Hematopoietic multipotent progenitor cell treated with erythropoietin and hydrocortisone succinate and interleukin-3 and kit ligand, for 8 days (in vitro differentiated cells): ENCODE data around the gene CTNND1.

Source experiments
- DNase-seq: peaks from one replicate; pipeline ENCODE4 v3.0.0-alpha.2; 2015

CTNND1 gene

GRCh38 chr11:57764566-57764965, 3.0 kb downstream of the CTNND1 start:
- DNase-seq: no peak

GRCh38 chr11:57764972-57765371, 3.4 kb downstream of the CTNND1 start:
- peak; percentile 74 for DNase-seq

GRCh38 chr11:57770793-57771192, 9.2 kb downstream of the CTNND1 start:
- DNase-seq: no peak

- no peak for DNase-seq
These were observed 9.8 kb downstream of the CTNND1 start for GRCh38 chr11:57771365-57771764.

GRCh38 chr11:57772562-57772961, 11.0 kb downstream of the CTNND1 start:
- no peak for DNase-seq

- no peak for DNase-seq
These were observed 11.5 kb downstream of the CTNND1 start for GRCh38 chr11:57773026-57773598.

GRCh38 chr11:57775491-57775890, 13.9 kb downstream of the CTNND1 start:
- DNase-seq: no peak

- no peak for DNase-seq
These were observed 14.5 kb downstream of the CTNND1 start for GRCh38 chr11:57776031-57776521.

GRCh38 chr11:57776577-57777210, 15.1 kb downstream of the CTNND1 start:
- DNase-seq: peak; percentile 73

- DNase-seq: no peak
These were observed 16.3 kb downstream of the CTNND1 start for GRCh38 chr11:57777969-57778317.

GRCh38 chr11:57778318-57779037, 16.9 kb downstream of the CTNND1 start:
- DNase-seq: no peak

- DNase-seq: no peak
These were observed 17.7 kb downstream of the CTNND1 start for GRCh38 chr11:57779276-57779675.

- no peak for DNase-seq
These were observed 19.9 kb downstream of the CTNND1 start for GRCh38 chr11:57781529-57781943.

GRCh38 chr11:57785072-57785471, 23.5 kb downstream of the CTNND1 start:
- DNase-seq: no peak

- DNase-seq: no peak
These were observed 24.8 kb downstream of the CTNND1 start for GRCh38 chr11:57786436-57786835.

GRCh38 chr11:57787006-57787604, 25.5 kb downstream of the CTNND1 start:
- no peak for DNase-seq

GRCh38 chr11:57787920-57788702, 26.5 kb downstream of the CTNND1 start:
- no peak for DNase-seq

- DNase-seq: no peak
These were observed 27.1 kb downstream of the CTNND1 start for GRCh38 chr11:57788703-57789088.

GRCh38 chr11:57791321-57792059, 29.9 kb downstream of the CTNND1 start:
- no peak for DNase-seq

GRCh38 chr11:57792060-57792541, 30.5 kb downstream of the CTNND1 start:
- DNase-seq: peak; percentile 82

- DNase-seq: no peak
These were observed 31.3 kb downstream of the CTNND1 start for GRCh38 chr11:57792870-57793269.
